Pons (tissue), 1 donor: ENCODE results near the gene POLR1H.
A peak's percentile ranks its signal among the peaks of the same experiment; 100 is the strongest.

ENCODE experiments used
- DNase-seq: peaks from one replicate; pipeline ENCODE4 v3.0.0-alpha.2; 2016; ENCODE audit warnings: low spot score

POLR1H gene

GRCh38 chr6:30096829-30097228, 35.8 kb downstream of the POLR1H start:
- no peak for DNase-seq

GRCh38 chr6:30097902-30098768, 37.1 kb downstream of the POLR1H start:
- DNase-seq, result no peak

GRCh38 chr6:30100154-30100553, 39.1 kb downstream of the POLR1H start:
- no peak for DNase-seq

- peak; percentile 4 for DNase-seq
These were observed 39.7 kb downstream of the POLR1H start for GRCh38 chr6:30100585-30101443.

GRCh38 chr6:30101444-30102413, 40.7 kb downstream of the POLR1H start:
- DNase-seq, result peak; percentile 89

GRCh38 chr6:30102414-30102969, 41.4 kb downstream of the POLR1H start:
- DNase-seq, result peak; percentile 23

- DNase-seq, result peak; percentile 95
These were observed 42.2 kb downstream of the POLR1H start for GRCh38 chr6:30102970-30103871.

- DNase-seq, result no peak
These were observed 42.8 kb downstream of the POLR1H start for GRCh38 chr6:30103872-30104179.

GRCh38 chr6:30104661-30105060, 43.6 kb downstream of the POLR1H start:
- no peak for DNase-seq

- no peak for DNase-seq
These were observed 50.3 kb downstream of the POLR1H start for GRCh38 chr6:30111266-30111856.

GRCh38 chr6:30112402-30112994, 51.4 kb downstream of the POLR1H start:
- DNase-seq, result no peak

GRCh38 chr6:30113003-30113759, 52.1 kb downstream of the POLR1H start, which contains the start of gene TRIM31:
TSS of gene TRIM31 (minus strand) at chr6:30113090. CDS start at chr6:30112805, 285 bp downstream.
- no peak for DNase-seq

- no peak for DNase-seq
These were observed 52.8 kb downstream of the POLR1H start for GRCh38 chr6:30113841-30114240.
